ENCODE data around the gene CCBE1. TPM values are rescaled to one million over a fixed set of nuclear protein-coding genes. Genes with fewer than 3 reads are reported as not detected.

The CCBE1 gene
- total and polyA plus RNA-seq, 12 donors = 0.24 to 10.3 (median 1.3) TPM

DNA sequence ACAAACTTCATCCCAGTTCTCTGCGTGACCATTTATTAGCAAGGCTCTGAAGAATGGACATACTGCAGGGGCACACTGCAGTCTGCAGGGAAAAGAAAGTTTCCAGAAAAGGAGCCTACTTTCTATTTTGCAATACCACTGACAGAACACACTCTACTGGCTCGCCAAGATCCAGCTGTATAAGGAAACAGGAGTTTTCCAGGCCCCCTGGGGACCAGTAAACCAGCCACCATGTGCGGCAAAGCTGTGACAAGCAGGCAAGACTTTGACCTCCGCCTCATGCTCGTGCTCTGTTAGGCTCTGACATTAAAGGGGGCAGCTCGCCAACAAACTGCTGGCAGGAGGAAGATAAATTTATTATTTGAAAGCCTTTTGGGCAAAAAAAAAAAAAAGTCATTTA lies 67.3 kb downstream of the CCBE1 start:
- ATAC-seq (peak in 2 of 8 donors; percentile 13 to 50), DNase-seq (peak in 1 of 2 donors; percentile 37)
- Histone ChIP-seq H3K9me3 (peaks cover 0 to 8% (median 0%) of the 10 kb centered on the region in 11 donors), H3K27me3 (no peaks in the 10 kb centered on the region), H3K4me1 (peaks cover 0 to 7% (median 0%) of the 10 kb centered on the region in 9 donors), H3K36me3 (no peaks in the 10 kb centered on the region), H3K27ac (no peak overlapping the region), H3K4me3 (no peak overlapping the region)
- intact Hi-C loops (cut with DNase I) = loop anchor here in 9 of 10 donors (2.0 to 10.0 kb wide), 7 partner anchors 65 to 195 kb away; no protein-coding TSS in a partner anchor
- WGBS, 2 donors = 77 to 83% methylated on average over 6 of the region's 6 CpGs
- TF ChIP-seq, protein P1, sequence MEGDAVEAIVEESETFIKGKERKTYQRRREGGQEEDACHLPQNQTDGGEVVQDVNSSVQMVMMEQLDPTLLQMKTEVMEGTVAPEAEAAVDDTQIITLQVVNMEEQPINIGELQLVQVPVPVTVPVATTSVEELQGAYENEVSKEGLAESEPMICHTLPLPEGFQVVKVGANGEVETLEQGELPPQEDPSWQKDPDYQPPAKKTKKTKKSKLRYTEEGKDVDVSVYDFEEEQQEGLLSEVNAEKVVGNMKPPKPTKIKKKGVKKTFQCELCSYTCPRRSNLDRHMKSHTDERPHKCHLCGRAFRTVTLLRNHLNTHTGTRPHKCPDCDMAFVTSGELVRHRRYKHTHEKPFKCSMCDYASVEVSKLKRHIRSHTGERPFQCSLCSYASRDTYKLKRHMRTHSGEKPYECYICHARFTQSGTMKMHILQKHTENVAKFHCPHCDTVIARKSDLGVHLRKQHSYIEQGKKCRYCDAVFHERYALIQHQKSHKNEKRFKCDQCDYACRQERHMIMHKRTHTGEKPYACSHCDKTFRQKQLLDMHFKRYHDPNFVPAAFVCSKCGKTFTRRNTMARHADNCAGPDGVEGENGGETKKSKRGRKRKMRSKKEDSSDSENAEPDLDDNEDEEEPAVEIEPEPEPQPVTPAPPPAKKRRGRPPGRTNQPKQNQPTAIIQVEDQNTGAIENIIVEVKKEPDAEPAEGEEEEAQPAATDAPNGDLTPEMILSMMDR (IDR thresholded peaks at IDR 0.05) = no peak

DNA sequence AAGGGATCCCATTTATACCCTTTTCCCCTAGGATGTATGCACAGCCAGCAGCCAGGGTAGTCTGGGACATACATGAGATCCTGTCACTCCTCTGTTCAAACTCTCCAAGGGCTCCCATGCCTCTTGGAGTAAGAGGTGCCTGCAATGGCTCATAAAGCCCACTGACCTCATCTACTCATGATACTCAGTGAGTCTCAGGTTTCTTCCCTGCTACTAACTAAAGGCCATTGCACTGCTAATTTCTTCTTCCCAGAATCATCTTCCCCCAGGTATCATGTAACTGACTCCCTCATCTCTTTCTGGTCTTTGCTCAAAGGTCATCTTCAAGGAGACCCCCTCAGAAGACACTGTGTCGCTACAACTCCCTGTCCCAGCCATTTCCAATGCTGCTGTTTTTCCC lies 68.2 kb downstream of the CCBE1 start:
- WGBS, 2 donors = 94 to 97% methylated on average over 1 of the region's 1 CpG
- Histone ChIP-seq H3K36me3 (no peaks in the 10 kb centered on the region), H3K27me3 (no peaks in the 10 kb centered on the region), H3K4me1 (peaks cover 0 to 9% (median under 1%) of the 10 kb centered on the region in 9 donors), H3K27ac (no peak overlapping the region), H3K4me3 (no peak overlapping the region), H3K9me3 (peaks cover 0 to 8% (median 0%) of the 10 kb centered on the region in 11 donors)
- DNase-seq = no peak
- TF ChIP-seq, protein P1 (IDR thresholded peaks at IDR 0.05) = no peak
- intact Hi-C loops (cut with DNase I) = loop anchor here in 3 of 10 donors (5.0 to 10.0 kb wide), 3 partner anchors 64 to 196 kb away; no protein-coding TSS in a partner anchor
- no peak for ATAC-seq

DNA sequence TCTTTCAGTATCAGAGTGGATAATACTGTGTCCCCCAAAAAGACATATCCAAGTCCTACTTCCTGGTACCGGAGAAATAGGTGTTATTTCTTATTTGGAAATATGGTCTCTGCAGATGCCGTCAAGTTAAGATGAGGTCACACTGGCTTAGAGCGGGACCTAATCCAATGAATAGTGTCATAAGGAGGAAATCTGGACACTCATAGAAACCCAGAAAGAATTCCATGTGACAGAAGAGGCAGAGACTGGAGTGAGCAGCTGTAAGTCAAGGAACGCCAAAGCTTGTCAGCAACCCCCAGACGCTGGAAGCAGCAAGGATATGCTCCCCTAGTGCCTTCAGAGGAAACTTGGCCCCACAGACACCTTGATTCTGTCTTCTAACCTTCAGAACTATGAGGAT lies 69.8 kb downstream of the CCBE1 start:
- TF ChIP-seq, protein P1 (IDR thresholded peaks at IDR 0.05) = no peak
- no peaks in the 10 kb centered on the region for H3K27me3 ChIP-seq
- DNase-seq = no peak
- no peaks in the 10 kb centered on the region for H3K36me3 ChIP-seq
- no peak overlapping the region for H3K4me3 ChIP-seq
- ATAC-seq = peak in 5 of 8 donors; percentile 17 to 64 (median 36)
- 67 to 80% methylated on average over 5 of the region's 5 CpGs for WGBS, 2 donors
- intact Hi-C loops (cut with DNase I) = loop anchor here in 3 of 10 donors (5.0 to 10.0 kb wide), 3 partner anchors 63 to 197 kb away; no protein-coding TSS in a partner anchor
- H3K27ac ChIP-seq = no peak overlapping the region
- H3K4me1 ChIP-seq = peaks cover 0 to 12% (median 5%) of the 10 kb centered on the region in 9 donors
- H3K9me3 ChIP-seq = peaks cover 0 to 8% (median 0%) of the 10 kb centered on the region in 11 donors

DNA sequence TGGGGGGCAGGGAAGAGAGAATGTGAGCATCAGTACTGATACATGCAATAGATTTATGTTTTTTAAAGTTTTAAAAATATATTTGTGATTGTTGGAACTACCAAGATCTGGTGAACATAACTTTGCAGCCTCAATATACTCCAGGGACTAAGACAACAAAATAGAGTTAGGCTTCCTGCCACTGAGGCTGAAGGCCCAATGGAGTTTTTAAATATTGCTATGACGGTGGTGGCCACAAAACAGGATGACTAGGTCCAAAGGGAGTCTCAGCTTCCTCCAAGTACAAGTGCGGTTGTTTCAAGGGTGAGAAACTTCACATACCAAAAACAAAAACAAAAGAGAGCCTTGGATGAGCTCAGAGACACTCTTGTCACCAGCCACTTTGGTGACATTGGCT lies 72.9 kb downstream of the CCBE1 start:
- DNase-seq (no peak), ATAC-seq (peak in 5 of 8 donors; percentile 25 to 70 (median 40))
- TF ChIP-seq, protein P1 (IDR thresholded peaks at IDR 0.05) = no peak
- H3K9me3 ChIP-seq = no peaks in the 10 kb centered on the region
- no peaks in the 10 kb centered on the region for H3K27me3 ChIP-seq
- H3K4me3 ChIP-seq = no peak overlapping the region
- intact Hi-C loops (cut with DNase I) = loop anchor here in 2 of 10 donors (10.0 kb wide), 2 partner anchors 60 to 200 kb away; no protein-coding TSS in a partner anchor
- 55 to 57% methylated on average over 2 of the region's 2 CpGs for WGBS, 2 donors
- H3K36me3 ChIP-seq = no peaks in the 10 kb centered on the region
- peak overlapping the region in 2 of 10 donors; percentile 20 to 48 for H3K27ac ChIP-seq
- H3K4me1 ChIP-seq = peaks cover 0 to 12% (median 5%) of the 10 kb centered on the region in 9 donors
